Measurements from ENCODE around the gene TRIM69.

GRCh38 chr15:44779761-44780160, 43.4 kb downstream of the TRIM69 start:
- TF ChIP-seq CTCF (IDR thresholded peaks at IDR 0.05) (no peak), POLR2A (IDR thresholded peaks at IDR 0.05) (no peak)

All from heart left ventricle (tissue), 13 donors.